T47D (cell line): Measurements from ENCODE around the gene SMARCA1.
A peak's percentile ranks its signal among the peaks of the same experiment; 100 is the strongest.

Source experiments
- DNase-seq, 2 experiments: peaks; one replicate each; pipeline versions ENCODE4 v3.0.0 to v3.0.0-alpha.2; 2011 to 2012; ENCODE audit warnings: low read depth in 1 of 2, low spot score in 1 of 2
- JUND ChIP-seq: IDR thresholded peaks from 2 replicates; pipeline ENCODE4 v1.6.1; 2012; ENCODE audit warnings: low read depth
- in situ Hi-C: cut with HindIII; loops from 2 replicates; pipeline ENCODE4 v1.10.0; 2016; ENCODE audit warnings: low sequenced_read_pairs, low pct_unique_long_range_greater_than_20kb

SMARCA1 gene

GRCh38 chrX:129553619-129554288 lies 30.5 kb upstream of the SMARCA1 start:
- TF ChIP-seq JUND = no peak
- in situ Hi-C loops = no loop called here
- DNase-seq = no peak

- TF ChIP-seq JUND = no peak
- in situ Hi-C loops = no loop called here
Observed at GRCh38 chrX:129549124-129549523, 25.8 kb upstream of the SMARCA1 start.

GRCh38 chrX:129545408-129545807 lies 22.1 kb upstream of the SMARCA1 start:
- DNase-seq = no peak
- TF ChIP-seq JUND = no peak
- in situ Hi-C loops = no loop called here

More at GRCh38 chrX:129549124-129549523, 25.8 kb upstream of the SMARCA1 start:
- DNase-seq = no peak

- no peak for TF ChIP-seq JUND
- in situ Hi-C loops = no loop called here
- DNase-seq = no peak
Observed at GRCh38 chrX:129544780-129545179, 21.5 kb upstream of the SMARCA1 start.

GRCh38 chrX:129540722-129541184 lies 17.5 kb upstream of the SMARCA1 start:
- TF ChIP-seq JUND = no peak
- in situ Hi-C loops = no loop called here

GRCh38 chrX:129540068-129540653 lies 16.9 kb upstream of the SMARCA1 start, which contains the start of gene OCRL:
OCRL (plus strand) TSS chrX:129540259; CDS start chrX:129540440, 181 bp downstream.
- in situ Hi-C loops = no loop called here
- DNase-seq = peak; percentile 33 to 70
- no peak for TF ChIP-seq JUND

More at GRCh38 chrX:129540722-129541184, 17.5 kb upstream of the SMARCA1 start:
- DNase-seq = peak in 1 of 2 experiments; percentile 11

- in situ Hi-C loops = no loop called here
- no peak for DNase-seq
- TF ChIP-seq JUND = no peak
Observed at GRCh38 chrX:129534816-129535578, 11.7 kb upstream of the SMARCA1 start.

- TF ChIP-seq JUND = no peak
- in situ Hi-C loops = no loop called here
- peak in 1 of 2 experiments; percentile 35 for DNase-seq
Observed at GRCh38 chrX:129531132-129531531, 7.8 kb upstream of the SMARCA1 start.

- no peak for DNase-seq
- TF ChIP-seq JUND = no peak
- in situ Hi-C loops = no loop called here
Observed at GRCh38 chrX:129530410-129530809, 7.1 kb upstream of the SMARCA1 start.

GRCh38 chrX:129529685-129530281 lies 6.5 kb upstream of the SMARCA1 start:
- DNase-seq = no peak
- in situ Hi-C loops = no loop called here
- TF ChIP-seq JUND = no peak

GRCh38 chrX:129525896-129526295 lies 2.6 kb upstream of the SMARCA1 start:
- in situ Hi-C loops = no loop called here
- no peak for TF ChIP-seq JUND
- DNase-seq = no peak

GRCh38 chrX:129525162-129525561 lies 1.9 kb upstream of the SMARCA1 start:
- peak; percentile 5 to 79 for DNase-seq
- TF ChIP-seq JUND = no peak
- in situ Hi-C loops = no loop called here
